ENCODE results near the gene SHLD1. TPM values are rescaled to one million over a fixed set of nuclear protein-coding genes. Genes with fewer than 3 reads are reported as not detected.

SHLD1 gene
- total RNA-seq, 1 experiment from 2014 or later: 6.7 TPM

DNA sequence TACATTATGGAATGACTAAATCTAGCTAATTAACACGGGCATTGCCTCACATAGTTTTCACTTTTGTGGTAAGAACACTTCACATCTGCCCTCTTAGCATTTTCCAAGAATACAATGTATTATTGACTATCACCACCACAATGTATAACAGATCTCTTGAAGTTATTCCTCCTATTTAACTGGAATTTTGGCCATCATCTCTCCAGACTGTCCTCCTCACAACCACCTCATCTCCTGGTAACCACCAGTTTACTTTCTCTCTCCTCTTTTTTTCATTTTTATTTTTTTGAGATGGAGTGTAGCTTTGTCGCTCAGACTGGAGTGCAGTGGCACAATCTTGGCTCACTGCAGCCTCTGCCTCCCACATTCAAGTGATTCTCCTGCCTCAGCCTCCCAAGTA, 8.2 kb upstream of the SHLD1 start:
- Mint-ChIP-seq H3K36me3 (ENCODE audit: insufficient read depth in 1 of 3, low read depth in 3 of 3) (no peaks in the 10 kb centered on the region), H3K27ac (no peak overlapping the region), H3K27me3 (ENCODE audit: low read depth) (peaks cover 2% of the 10 kb centered on the region; the same call in 1 of the 2 replicates), H3K9me3 (no peaks in the 10 kb centered on the region), H3K4me3 (no peak overlapping the region), H3K4me1 (no peaks in the 10 kb centered on the region)
- Histone ChIP-seq H2AK5ac (ENCODE audit: insufficient read length, low read length) (no peak overlapping the region), H2BK20ac (ENCODE audit: low read depth, low read length, poor library complexity, severe bottlenecking) (no peak overlapping the region), H2BK12ac (ENCODE audit: insufficient read length, low read depth, low read length) (no peak overlapping the region), H3K23me2 (ENCODE audit: insufficient read length, low read depth, low read length, poor library complexity, severe bottlenecking) (no peaks in the 10 kb centered on the region), H2BK120ac (ENCODE audit: low read depth, low read length, poor library complexity, severe bottlenecking) (no peak overlapping the region), H4K91ac (ENCODE audit: insufficient read length, low read depth, low read length) (no peak overlapping the region), H2BK15ac (ENCODE audit: low read depth, low read length) (no peak overlapping the region), H3K14ac (ENCODE audit: insufficient read depth, low read length) (no peak overlapping the region), H3K18ac (ENCODE audit: insufficient read length, low read depth, low read length) (no peak overlapping the region), H3K27ac (ENCODE audit: insufficient read length, low read depth, low read length) (no peak overlapping the region), H3K23ac (ENCODE audit: insufficient read length, low read depth, low read length) (no peak overlapping the region), H3K79me1 (ENCODE audit: insufficient read depth, low read depth, low read length, poor library complexity, severe bottlenecking) (no peaks in the 10 kb centered on the region), H3K9me3 (ENCODE audit: control insufficient read depth, low read depth, low read length) (no peaks in the 10 kb centered on the region), H3K4me2 (ENCODE audit: insufficient read depth, insufficient read length, low read length) (no peak overlapping the region), H3T11ph (ENCODE audit: low read length) (no peak overlapping the region), H3K27me3 (ENCODE audit: insufficient read depth, low read length) (no peaks in the 10 kb centered on the region), H4K8ac (replicated peaks; ENCODE audit: insufficient read length, low read depth, low read length) (no peak overlapping the region), H3K56ac (ENCODE audit: insufficient read length, low read depth, low read length) (no peak overlapping the region), H2BK5ac (ENCODE audit: insufficient read length, low read length) (no peak overlapping the region), H4K20me1 (ENCODE audit: control insufficient read depth, insufficient read depth, insufficient read length) (no peaks in the 10 kb centered on the region), H4K5ac (ENCODE audit: insufficient read length, low read depth, low read length) (no peak overlapping the region), H3K9ac (ENCODE audit: extremely low read depth, insufficient read length, low read length) (no peak overlapping the region), H3K79me2 (ENCODE audit: insufficient read depth, low read length) (no peaks in the 10 kb centered on the region), H3K4ac (ENCODE audit: low read depth, low read length) (no peak overlapping the region), H3K4me1 (ENCODE audit: insufficient read depth, low read length) (no peaks in the 10 kb centered on the region), H2AFZ (ENCODE audit: low read length) (no peak overlapping the region)
- DNase-seq: no peak
- TF ChIP-seq, protein P1, sequence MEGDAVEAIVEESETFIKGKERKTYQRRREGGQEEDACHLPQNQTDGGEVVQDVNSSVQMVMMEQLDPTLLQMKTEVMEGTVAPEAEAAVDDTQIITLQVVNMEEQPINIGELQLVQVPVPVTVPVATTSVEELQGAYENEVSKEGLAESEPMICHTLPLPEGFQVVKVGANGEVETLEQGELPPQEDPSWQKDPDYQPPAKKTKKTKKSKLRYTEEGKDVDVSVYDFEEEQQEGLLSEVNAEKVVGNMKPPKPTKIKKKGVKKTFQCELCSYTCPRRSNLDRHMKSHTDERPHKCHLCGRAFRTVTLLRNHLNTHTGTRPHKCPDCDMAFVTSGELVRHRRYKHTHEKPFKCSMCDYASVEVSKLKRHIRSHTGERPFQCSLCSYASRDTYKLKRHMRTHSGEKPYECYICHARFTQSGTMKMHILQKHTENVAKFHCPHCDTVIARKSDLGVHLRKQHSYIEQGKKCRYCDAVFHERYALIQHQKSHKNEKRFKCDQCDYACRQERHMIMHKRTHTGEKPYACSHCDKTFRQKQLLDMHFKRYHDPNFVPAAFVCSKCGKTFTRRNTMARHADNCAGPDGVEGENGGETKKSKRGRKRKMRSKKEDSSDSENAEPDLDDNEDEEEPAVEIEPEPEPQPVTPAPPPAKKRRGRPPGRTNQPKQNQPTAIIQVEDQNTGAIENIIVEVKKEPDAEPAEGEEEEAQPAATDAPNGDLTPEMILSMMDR (conservative IDR thresholded peaks at IDR 0.05): no peak
- no CpG with 5 or more reads among the region's 2 CpGs for WGBS (ENCODE audit: extremely low coverage, insufficient read length, low lambda C conversion rate)

Data from H9 (cell line).